Pancreas (tissue), 10 donors: ENCODE data around the gene SRGAP3. TPM values are rescaled to one million over a fixed set of nuclear protein-coding genes. Genes with fewer than 3 reads are reported as not detected.

Experiments
- ATAC-seq, 4 donors: fragments of 200-7000 bp; cut with Tn5 transposase; one replicate each; pipeline versions ENCODE4 v1.8.0 to v1.9.1; 2020; ENCODE audit warnings: mild to moderate bottlenecking in 4 of 4, moderate library complexity in 4 of 4
- DNase-seq, 6 donors: peaks; one replicate each; pipeline ENCODE4 v3.0.0-alpha.2; 2020
- FAIRE-seq: peaks from 2 replicates; lab custom pipeline; 2012; peaks lifted over from hg19 to GRCh38; lab: Jason Lieb, UNC
- H3K27ac ChIP-seq, 4 donors: fragments of 200-600 bp; sonication (generic); 1 replicate in 3 of 4; 2 replicates in 1 of 4; pipeline versions ENCODE4 v1.5.0 to v1.8.0; 2020
- H3K27me3 ChIP-seq, 4 donors: fragments of 200-600 bp; one replicate each; pipeline ENCODE4 v1.8.0; 2021
- H3K36me3 ChIP-seq, 3 donors: fragments of 200-600 bp; sonication (generic) in 1 of 3; one replicate each; pipeline versions ENCODE4 v1.5.0 to v1.8.0; 2020 to 2021
- H3K4me1 ChIP-seq, 3 donors: fragments of 200-600 bp; one replicate each; pipeline ENCODE4 v1.8.0; 2021
- H3K4me3 ChIP-seq, 4 donors: fragments of 200-600 bp; sonication (generic) in 2 of 4; one replicate each; pipeline versions ENCODE4 v1.5.0 to v1.8.0; 2020 to 2021
- H3K9me3 ChIP-seq, 4 donors: fragments of 200-600 bp; one replicate each; pipeline ENCODE4 v1.8.0; 2021
- WGBS, 2 donors: extraction: QIAGEN DNeasy Blood & Tissue Kit; methylation state at CpG; one replicate each; pipeline ENCODE4 v1.1.7; 2013; 5-methylcytosine and 5-hydroxymethylcytosine counted together
- intact Hi-C, 3 donors: fragments of 100-400 bp; cut with DNase I; formaldehyde crosslinking; loops; one replicate each; pipeline versions ENCODE4 v1.11.1 to v1.14.2; 2022
- polyA plus RNA-seq, 2 donors: library from polyadenylated mRNA; stranded (reverse); fragments of 200-250 nt; gene quantifications; one replicate each; pipeline ENCODE4 v1.2.3, GENCODE V29; 2013
- total RNA-seq, 6 donors: library from RNA; stranded (reverse); fragmentation: NEBNext Ultra II Directional in 4 of 6; extraction: Animal tissue kit (Norgen Biotek cat#: 25700) in 4 of 6; gene quantifications; one replicate each; pipeline versions ENCODE4 v1.2.1 to v1.2.4, GENCODE V29; 2021 to 2023
- TF ChIP-seq, protein P1 (sequence below), 4 donors: fragments of 200-600 bp; sonication (generic) in 3 of 4; IDR thresholded peaks; one replicate each; pipeline versions ENCODE4 v1.5.0 to v1.8.0; 2021; ENCODE audit warnings: antibody characterized with exemption in 4 of 4
- donor health status: healthy with polysubstance abuse.
- donor health status: DM: no; HTN: no; CAD: no; lungs with moderate emphysema.
- donor health status: DM: no; HTN: no; CAD: no.
- donor health status: control.
- donor health status: control.
- donor health status: Bipolar disorder and iron deficiency.
- donor health status: DM: yes; HTN: yes; CAD: no.
- donor health status: DM: no; HTN: no; CAD: no.
- donor health status: DM: no; HTN: no; CAD: no.
- donor health status: DM: yes; HTN: yes; CAD: no.

Gene SRGAP3
- total and polyA plus RNA-seq, 8 donors, result 1.9 to 6.5 (median 3.0) TPM

GRCh38 chr3:9139366-9139765, 110.1 kb downstream of the SRGAP3 start:
- TF ChIP-seq, protein P1, sequence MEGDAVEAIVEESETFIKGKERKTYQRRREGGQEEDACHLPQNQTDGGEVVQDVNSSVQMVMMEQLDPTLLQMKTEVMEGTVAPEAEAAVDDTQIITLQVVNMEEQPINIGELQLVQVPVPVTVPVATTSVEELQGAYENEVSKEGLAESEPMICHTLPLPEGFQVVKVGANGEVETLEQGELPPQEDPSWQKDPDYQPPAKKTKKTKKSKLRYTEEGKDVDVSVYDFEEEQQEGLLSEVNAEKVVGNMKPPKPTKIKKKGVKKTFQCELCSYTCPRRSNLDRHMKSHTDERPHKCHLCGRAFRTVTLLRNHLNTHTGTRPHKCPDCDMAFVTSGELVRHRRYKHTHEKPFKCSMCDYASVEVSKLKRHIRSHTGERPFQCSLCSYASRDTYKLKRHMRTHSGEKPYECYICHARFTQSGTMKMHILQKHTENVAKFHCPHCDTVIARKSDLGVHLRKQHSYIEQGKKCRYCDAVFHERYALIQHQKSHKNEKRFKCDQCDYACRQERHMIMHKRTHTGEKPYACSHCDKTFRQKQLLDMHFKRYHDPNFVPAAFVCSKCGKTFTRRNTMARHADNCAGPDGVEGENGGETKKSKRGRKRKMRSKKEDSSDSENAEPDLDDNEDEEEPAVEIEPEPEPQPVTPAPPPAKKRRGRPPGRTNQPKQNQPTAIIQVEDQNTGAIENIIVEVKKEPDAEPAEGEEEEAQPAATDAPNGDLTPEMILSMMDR (IDR thresholded peaks at IDR 0.05), result no peak
- FAIRE-seq (no peak), ATAC-seq (no peak), DNase-seq (no peak)
- Histone ChIP-seq H3K36me3 (no peaks in the 10 kb centered on the region), H3K4me3 (no peak overlapping the region), H3K27ac (no peak overlapping the region), H3K9me3 (no peaks in the 10 kb centered on the region), H3K4me1 (no peaks in the 10 kb centered on the region), H3K27me3 (no peaks in the 10 kb centered on the region)
- WGBS, 2 donors, result 96 to 99% methylated on average over 4 of the region's 4 CpGs
- intact Hi-C loops, result no loop called here

- H3K9me3 ChIP-seq, result no peaks in the 10 kb centered on the region
- H3K4me3 ChIP-seq, result no peak overlapping the region
- DNase-seq (no peak), FAIRE-seq (no peak), ATAC-seq (no peak)
- TF ChIP-seq, protein P1 (IDR thresholded peaks at IDR 0.05), result no peak
- no peak overlapping the region for H3K27ac ChIP-seq
- no peaks in the 10 kb centered on the region for H3K36me3 ChIP-seq
- WGBS, 2 donors, result 69 to 70% methylated on average over 4 of the region's 4 CpGs
- H3K4me1 ChIP-seq, result no peaks in the 10 kb centered on the region
- intact Hi-C loops, result no loop called here
- H3K27me3 ChIP-seq, result no peaks in the 10 kb centered on the region
Measured at GRCh38 chr3:9137676-9138075, 111.8 kb downstream of the SRGAP3 start.

GRCh38 chr3:9136746-9137465, 112.5 kb downstream of the SRGAP3 start:
- Histone ChIP-seq H3K4me1 (no peaks in the 10 kb centered on the region), H3K36me3 (no peaks in the 10 kb centered on the region), H3K27ac (no peak overlapping the region), H3K4me3 (peak overlapping the region in 1 of 4 donors; percentile 37), H3K9me3 (no peaks in the 10 kb centered on the region), H3K27me3 (no peaks in the 10 kb centered on the region)
- TF ChIP-seq, protein P1 (IDR thresholded peaks at IDR 0.05), result no peak
- FAIRE-seq (no peak), ATAC-seq (no peak), DNase-seq (no peak)
- 81 to 85% methylated on average over 12 of the region's 12 CpGs for WGBS, 2 donors
- intact Hi-C loops, result no loop called here

- intact Hi-C loops, result no loop called here
- DNase-seq (peak in 3 of 6 donors; percentile 32 to 72 (median 60)), FAIRE-seq (no peak), ATAC-seq (peak; percentile 51 to 71 (median 67))
- Histone ChIP-seq H3K36me3 (no peaks in the 10 kb centered on the region), H3K27ac (no peak overlapping the region), H3K9me3 (no peaks in the 10 kb centered on the region), H3K4me3 (peak overlapping the region in 3 of 4 donors; percentile 2 to 37 (median 30)), H3K4me1 (no peaks in the 10 kb centered on the region), H3K27me3 (no peaks in the 10 kb centered on the region)
- TF ChIP-seq, protein P1 (IDR thresholded peaks at IDR 0.05), result no peak
- 18 to 19% methylated on average over 39 to 56 of the region's 56 CpGs for WGBS, 2 donors
Measured at GRCh38 chr3:9135930-9136525, 113.4 kb downstream of the SRGAP3 start.

- Histone ChIP-seq H3K9me3 (no peaks in the 10 kb centered on the region), H3K4me1 (no peaks in the 10 kb centered on the region), H3K27ac (no peak overlapping the region), H3K4me3 (peak overlapping the region in 1 of 4 donors; percentile 37), H3K27me3 (no peaks in the 10 kb centered on the region), H3K36me3 (no peaks in the 10 kb centered on the region)
- 84 to 88% methylated on average over 6 of the region's 6 CpGs for WGBS, 2 donors
- TF ChIP-seq, protein P1 (IDR thresholded peaks at IDR 0.05), result no peak
- intact Hi-C loops, result no loop called here
- peak in 1 of 4 donors; percentile 13 for ATAC-seq
- DNase-seq, result no peak
- FAIRE-seq, result no peak
Measured at GRCh38 chr3:9135526-9135925, 113.9 kb downstream of the SRGAP3 start.
